ENCODE results near the gene MRC1.

MRC1 gene

GRCh38 chr10:17808971-17809841, at the start of gene MRC1:
TSS of gene MRC1 (plus strand) at chr10:17809348. CDS start at chr10:17809466, 118 bp downstream.
- DNase-seq (ENCODE audit: low read depth in 2 of 2), result no peak

- DNase-seq (ENCODE audit: low read depth in 2 of 2), result no peak
Measured at GRCh38 chr10:17764142-17764541, 45.0 kb upstream of the MRC1 start.

GRCh38 chr10:17765602-17766001, 43.5 kb upstream of the MRC1 start:
- no peak for DNase-seq (ENCODE audit: low read depth in 2 of 2)

- DNase-seq (ENCODE audit: low read depth in 2 of 2), result no peak
Measured at GRCh38 chr10:17766731-17767130, 42.4 kb upstream of the MRC1 start.

GRCh38 chr10:17768496-17768895, 40.7 kb upstream of the MRC1 start:
- no peak for DNase-seq (ENCODE audit: low read depth in 2 of 2)

- DNase-seq (ENCODE audit: low read depth in 2 of 2), result no peak
Measured at GRCh38 chr10:17768957-17769356, 40.2 kb upstream of the MRC1 start.

GRCh38 chr10:17771017-17771416, 38.1 kb upstream of the MRC1 start:
- no peak for DNase-seq (ENCODE audit: low read depth in 2 of 2)

- DNase-seq (ENCODE audit: low read depth in 2 of 2), result no peak
Measured at GRCh38 chr10:17779784-17780183, 29.4 kb upstream of the MRC1 start.

GRCh38 chr10:17780727-17781126, 28.4 kb upstream of the MRC1 start:
- no peak for DNase-seq (ENCODE audit: low read depth in 2 of 2)

- DNase-seq (ENCODE audit: low read depth in 2 of 2), result no peak
Measured at GRCh38 chr10:17781856-17782255, 27.3 kb upstream of the MRC1 start.

- no peak for DNase-seq (ENCODE audit: low read depth in 2 of 2)
Measured at GRCh38 chr10:17782921-17783665, 26.1 kb upstream of the MRC1 start.

- no peak for DNase-seq (ENCODE audit: low read depth in 2 of 2)
Measured at GRCh38 chr10:17783751-17784150, 25.4 kb upstream of the MRC1 start.

GRCh38 chr10:17784688-17785087, 24.5 kb upstream of the MRC1 start:
- DNase-seq (ENCODE audit: low read depth in 2 of 2), result no peak

- DNase-seq (ENCODE audit: low read depth in 2 of 2), result no peak
Measured at GRCh38 chr10:17785276-17785930, 23.7 kb upstream of the MRC1 start.

GRCh38 chr10:17787087-17787961, 21.8 kb upstream of the MRC1 start:
- no peak for DNase-seq (ENCODE audit: low read depth in 2 of 2)

- DNase-seq (ENCODE audit: low read depth in 2 of 2), result no peak
Measured at GRCh38 chr10:17788646-17789045, 20.5 kb upstream of the MRC1 start.

- DNase-seq (ENCODE audit: low read depth in 2 of 2), result no peak
Measured at GRCh38 chr10:17789396-17789795, 19.8 kb upstream of the MRC1 start.

- no peak for DNase-seq (ENCODE audit: low read depth in 2 of 2)
Measured at GRCh38 chr10:17790651-17791050, 18.5 kb upstream of the MRC1 start.

- no peak for DNase-seq (ENCODE audit: low read depth in 2 of 2)
Measured at GRCh38 chr10:17792991-17793390, 16.2 kb upstream of the MRC1 start.

GRCh38 chr10:17793823-17794644, 15.1 kb upstream of the MRC1 start:
- DNase-seq (ENCODE audit: low read depth in 2 of 2), result no peak

GRCh38 chr10:17795083-17795482, 14.1 kb upstream of the MRC1 start:
- no peak for DNase-seq (ENCODE audit: low read depth in 2 of 2)
